Kidney epithelial cell (primary cell): Measurements from ENCODE around the gene ASCL1. TPM values are rescaled to one million over a fixed set of nuclear protein-coding genes. Genes with fewer than 3 reads are reported as not detected.

Experiments
- DNase-seq: peaks from one replicate; pipeline ENCODE4 v3.0.0-alpha.2; 2010; ENCODE audit warnings: low read depth
- H3K27me3 ChIP-seq: 2 replicates; pipeline ENCODE4 v1.6.0; 2011; ENCODE audit warnings: low read length; ENCODE audit not compliant: control insufficient read depth, insufficient read depth
- H3K36me3 ChIP-seq: 2 replicates; pipeline ENCODE4 v1.5.1; 2011; ENCODE audit warnings: low read length; ENCODE audit not compliant: control insufficient read depth, insufficient read depth
- H3K4me3 ChIP-seq: 2 replicates; pipeline ENCODE4 v1.5.1; 2011; ENCODE audit warnings: low read depth, mild to moderate bottlenecking, control low read depth, low read length
- total RNA-seq: library from RNA; depleted of rRNA; stranded (reverse); fragments of >200 nt; gene quantifications from 2 replicates; pipeline ENCODE4 v1.2.3, GENCODE V29; 2015
- TF ChIP-seq, protein P1 (sequence below): IDR thresholded peaks from 2 replicates; pipeline ENCODE4 v1.5.1; 2011; ENCODE audit warnings: mild to moderate bottlenecking, moderate library complexity, low read length, control low read depth, inconsistent platforms; ENCODE audit not compliant: insufficient read depth, poor library complexity, severe bottlenecking

The ASCL1 gene
- total RNA-seq, 1 donor from 2014 or later, result not detected

DNA sequence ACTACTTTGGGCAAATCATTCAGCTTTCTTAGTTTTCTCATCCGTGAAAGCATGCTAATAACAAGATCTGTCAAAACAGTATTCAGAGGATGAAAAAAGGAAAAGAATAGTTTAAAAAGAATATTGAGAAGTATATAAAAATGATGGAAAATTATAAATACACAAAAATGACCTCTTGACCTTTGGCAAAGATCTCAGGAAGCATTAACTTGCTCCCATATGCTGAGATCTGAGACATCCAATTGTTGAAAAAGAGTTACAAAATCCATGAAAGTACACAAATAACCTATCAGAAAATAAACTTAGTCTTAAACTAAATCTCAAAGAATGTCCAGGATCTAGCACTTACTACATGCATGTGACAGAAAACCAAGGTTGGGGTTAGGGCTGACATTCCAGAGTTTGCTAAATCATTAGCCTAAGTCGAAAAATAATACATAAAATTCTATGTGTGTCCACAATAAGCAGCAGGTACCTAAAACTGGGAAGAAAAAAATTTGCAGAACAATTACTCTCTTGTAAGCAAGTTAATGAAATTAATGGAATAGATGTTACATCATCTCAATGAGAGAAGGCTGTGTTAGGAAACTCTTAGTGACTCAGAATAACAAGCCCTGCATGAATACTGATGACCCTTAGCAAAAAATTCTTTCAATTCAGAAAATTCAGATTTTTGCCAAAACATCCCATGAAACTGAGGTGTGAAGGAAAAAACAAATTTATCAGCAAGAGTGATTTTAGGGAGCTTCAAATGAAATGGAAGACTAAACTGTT is 43.8 kb upstream of the ASCL1 start:
- DNase-seq, result no peak
- TF ChIP-seq, protein P1, sequence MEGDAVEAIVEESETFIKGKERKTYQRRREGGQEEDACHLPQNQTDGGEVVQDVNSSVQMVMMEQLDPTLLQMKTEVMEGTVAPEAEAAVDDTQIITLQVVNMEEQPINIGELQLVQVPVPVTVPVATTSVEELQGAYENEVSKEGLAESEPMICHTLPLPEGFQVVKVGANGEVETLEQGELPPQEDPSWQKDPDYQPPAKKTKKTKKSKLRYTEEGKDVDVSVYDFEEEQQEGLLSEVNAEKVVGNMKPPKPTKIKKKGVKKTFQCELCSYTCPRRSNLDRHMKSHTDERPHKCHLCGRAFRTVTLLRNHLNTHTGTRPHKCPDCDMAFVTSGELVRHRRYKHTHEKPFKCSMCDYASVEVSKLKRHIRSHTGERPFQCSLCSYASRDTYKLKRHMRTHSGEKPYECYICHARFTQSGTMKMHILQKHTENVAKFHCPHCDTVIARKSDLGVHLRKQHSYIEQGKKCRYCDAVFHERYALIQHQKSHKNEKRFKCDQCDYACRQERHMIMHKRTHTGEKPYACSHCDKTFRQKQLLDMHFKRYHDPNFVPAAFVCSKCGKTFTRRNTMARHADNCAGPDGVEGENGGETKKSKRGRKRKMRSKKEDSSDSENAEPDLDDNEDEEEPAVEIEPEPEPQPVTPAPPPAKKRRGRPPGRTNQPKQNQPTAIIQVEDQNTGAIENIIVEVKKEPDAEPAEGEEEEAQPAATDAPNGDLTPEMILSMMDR, result no peak
- Histone ChIP-seq H3K27me3 (no peaks in the 10 kb centered on the region), H3K4me3 (no peak overlapping the region), H3K36me3 (no peaks in the 10 kb centered on the region)

DNA sequence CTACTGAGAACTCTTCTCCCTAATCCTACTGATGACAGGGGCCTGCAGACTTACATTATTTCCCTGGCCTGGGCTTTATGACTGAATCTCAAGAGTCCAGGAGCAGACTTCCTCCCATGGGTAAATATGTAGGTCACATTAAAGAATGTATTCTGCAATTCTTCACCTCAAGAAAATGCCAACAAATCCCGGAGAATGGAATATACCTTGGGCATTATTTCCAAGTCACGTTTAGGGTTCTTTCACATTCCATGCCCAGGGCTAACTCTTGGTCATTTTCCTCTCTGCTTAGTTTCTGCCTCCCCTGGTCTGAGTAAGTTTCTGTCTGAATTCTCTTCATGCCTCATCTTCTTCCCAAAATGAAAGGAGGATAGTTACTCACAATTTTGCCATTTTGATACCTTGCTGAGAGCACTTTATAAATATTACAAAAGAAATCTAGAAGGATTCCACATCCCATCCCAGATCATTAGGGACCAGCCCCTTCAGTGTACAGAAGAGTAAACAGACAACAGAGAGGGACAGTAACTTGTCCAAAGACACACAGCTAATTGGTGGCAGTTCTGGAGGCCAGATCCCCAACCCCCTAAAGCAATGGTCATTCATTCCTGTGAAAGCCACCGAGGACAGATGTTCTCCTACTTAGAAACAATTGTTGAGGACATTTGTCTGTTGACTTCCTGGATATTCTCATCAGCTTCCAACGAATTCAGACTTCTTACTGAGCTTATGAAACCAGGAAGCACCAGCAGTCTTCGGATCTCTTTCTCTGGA is 41.0 kb upstream of the ASCL1 start:
- H3K27me3 ChIP-seq, result no peaks in the 10 kb centered on the region
- DNase-seq, result no peak
- no peaks in the 10 kb centered on the region for H3K36me3 ChIP-seq
- TF ChIP-seq, protein P1, result no peak
- H3K4me3 ChIP-seq, result no peak overlapping the region

- Histone ChIP-seq H3K36me3 (no peaks in the 10 kb centered on the region), H3K27me3 (no peaks in the 10 kb centered on the region), H3K4me3 (no peak within 1 kb of the TSS)
- DNase-seq, result no peak
- TF ChIP-seq, protein P1, result no peak
These were observed 40.3 kb upstream of the ASCL1 start, which contains the start of gene PAH for GRCh38 chr12:102917026-102917787. TSS of gene PAH (minus strand) at chr12:102917244. CDS start at chr12:102917130, 114 bp downstream.

DNA sequence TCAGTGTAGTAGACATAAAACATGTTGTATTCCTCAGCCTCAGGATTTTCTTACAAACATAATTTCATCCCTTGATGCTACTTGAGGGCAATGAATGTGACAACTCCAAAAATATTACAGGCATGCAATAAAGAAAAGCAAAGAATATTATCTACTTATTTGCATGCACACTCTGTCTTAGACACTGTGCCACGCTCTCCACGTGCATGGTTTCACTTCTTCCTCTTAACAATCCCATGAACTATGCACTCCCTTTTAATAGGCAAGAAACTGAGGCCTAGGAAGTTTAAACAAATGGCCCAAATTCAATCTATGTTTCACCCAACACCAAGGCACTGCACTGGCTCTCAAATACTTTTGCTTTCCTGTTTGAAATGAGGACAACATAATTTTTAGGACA is 38.6 kb upstream of the ASCL1 start:
- Histone ChIP-seq H3K27me3 (no peaks in the 10 kb centered on the region), H3K4me3 (no peak overlapping the region), H3K36me3 (no peaks in the 10 kb centered on the region)
- no peak for DNase-seq
- TF ChIP-seq, protein P1, result no peak

DNA sequence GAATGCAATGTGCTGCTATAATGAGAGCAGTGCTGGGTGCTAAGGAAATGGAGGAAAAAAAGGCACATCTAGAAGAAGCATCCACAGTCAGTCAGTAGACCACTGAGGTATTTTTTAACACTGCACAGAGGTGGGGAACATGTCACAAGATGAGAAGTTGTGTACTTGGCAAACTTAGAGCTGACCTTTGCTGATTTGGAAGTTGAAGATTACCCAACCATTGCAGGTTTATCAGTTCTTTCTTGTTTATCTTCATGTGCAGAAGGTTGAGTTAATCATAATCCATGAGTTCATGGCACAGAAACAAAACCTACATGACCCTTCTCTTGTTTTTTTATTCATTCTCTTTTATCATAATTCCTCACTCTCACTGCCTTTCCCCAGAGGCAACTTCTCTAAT is 37.2 kb upstream of the ASCL1 start:
- H3K36me3 ChIP-seq, result no peaks in the 10 kb centered on the region
- H3K27me3 ChIP-seq, result no peaks in the 10 kb centered on the region
- TF ChIP-seq, protein P1, result no peak
- DNase-seq, result no peak
- no peak overlapping the region for H3K4me3 ChIP-seq
